Endothelial cell of umbilical vein (primary cell): ENCODE measurements around the gene EPHA5. TPM values are rescaled to one million over a fixed set of nuclear protein-coding genes. Genes with fewer than 3 reads are reported as not detected.

Experiments
- BruUV-seq: library from RNA; stranded (reverse); fragments of 400-500 nt; replicated peaks from 2 replicates; lab custom pipeline; 2021; lab: Mats Ljungman, UMichigan
- CTCF ChIA-PET: fragments of 300-600, 350-600 bp; sonication (Branson Sonifier 250); formaldehyde crosslinking; loops from one replicate; lab custom pipeline; 2021; ENCODE audit warnings: antibody characterized with exemption, inconsistent platforms; lab: Charles Lee
- POLR2A ChIA-PET: fragments of 300-600, 350-600 bp; sonication (Branson Sonifier 250); formaldehyde crosslinking; loops from one replicate; lab custom pipeline; 2021; ENCODE audit warnings: antibody characterized with exemption, inconsistent platforms; lab: Charles Lee
- DNase-seq: peaks from one replicate; pipeline ENCODE4 v3.0.0-alpha.2; 2011; ENCODE audit warnings: low read depth, low spot score
- FAIRE-seq: peaks from 2 replicates; lab custom pipeline; 2011; peaks lifted over from hg19 to GRCh38; lab: Jason Lieb, UNC
- H2AFZ ChIP-seq: 2 replicates; pipeline ENCODE4 v1.6.0; 2012; ENCODE audit warnings: low read depth, low read length, control low read depth, inconsistent platforms
- H3K27ac ChIP-seq: 2 replicates; pipeline ENCODE4 v1.5.1; 2011; ENCODE audit warnings: low read depth, mild to moderate bottlenecking, control low read depth, low read length, moderate library complexity; ENCODE audit not compliant: insufficient read depth
- H3K27me3 ChIP-seq, 2 experiments: 2 replicates each; pipeline versions ENCODE4 v1.6.0 to v1.6.1; 2011; ENCODE audit warnings: low read length in 2 of 2, mixed read lengths in 1 of 2; ENCODE audit not compliant: control insufficient read depth in 2 of 2, insufficient read depth in 2 of 2
- H3K36me3 ChIP-seq, 2 experiments: 2 replicates in 1 of 2; 3 replicates in 1 of 2; pipeline ENCODE4 v1.5.1; 2011; ENCODE audit warnings: low read length in 2 of 2, mild to moderate bottlenecking in 1 of 2, moderate library complexity in 1 of 2; ENCODE audit not compliant: control insufficient read depth in 2 of 2, insufficient read depth in 2 of 2; ENCODE audit errors: extremely low read depth in 1 of 2
- H3K4me1 ChIP-seq: 3 replicates; pipeline ENCODE4 v1.5.1; 2011; ENCODE audit warnings: mild to moderate bottlenecking, low read length; ENCODE audit not compliant: control insufficient read depth, insufficient read depth; ENCODE audit errors: extremely low read depth
- H3K4me2 ChIP-seq: 2 replicates; pipeline ENCODE4 v1.6.1; 2011; ENCODE audit warnings: low read length, control low read depth, mixed read lengths; ENCODE audit not compliant: insufficient read depth
- H3K4me3 ChIP-seq, 3 experiments: fragments of 200-600 bp in 1 of 3; sonication (generic), shearing (Covaris generic) in 1 of 3; replicated peaks in 1 of 3; 2 replicates each; pipeline ENCODE4 v1.5.1; 2011 to 2016; ENCODE audit warnings: control low read depth in 3 of 3, low read length in 3 of 3, mild to moderate bottlenecking in 2 of 3, inconsistent platforms in 1 of 3, low read depth in 1 of 3, moderate library complexity in 1 of 3; ENCODE audit not compliant: insufficient read depth in 1 of 3
- H3K79me2 ChIP-seq: 2 replicates; pipeline ENCODE4 v1.6.0; 2012; ENCODE audit warnings: low read length, inconsistent platforms; ENCODE audit not compliant: control insufficient read depth, insufficient read depth
- H3K9ac ChIP-seq: replicated peaks from 2 replicates; pipeline ENCODE3; 2011; ENCODE audit warnings: low read length, control low read depth; ENCODE audit not compliant: insufficient read depth; ENCODE audit errors: extremely low read depth
- H3K9me1 ChIP-seq: replicated peaks from 3 replicates; pipeline ENCODE4 v1.6.0; 2011; ENCODE audit warnings: mild to moderate bottlenecking, low read length; ENCODE audit not compliant: control insufficient read depth, insufficient read depth; ENCODE audit errors: extremely low read depth
- H3K9me3 ChIP-seq: replicated peaks from 2 replicates; pipeline ENCODE4 v1.5.1; 2012; ENCODE audit warnings: low read length, inconsistent platforms; ENCODE audit not compliant: control insufficient read depth, insufficient read depth
- H4K20me1 ChIP-seq: replicated peaks from 2 replicates; pipeline ENCODE3; 2011; ENCODE audit warnings: mild to moderate bottlenecking, low read length; ENCODE audit not compliant: control insufficient read depth, insufficient read depth; ENCODE audit errors: extremely low read depth
- EZH2 ChIP-seq: IDR thresholded peaks from 2 replicates; pipeline ENCODE4 v1.6.1; 2012; ENCODE audit warnings: borderline replicate concordance, low read depth, mild to moderate bottlenecking, moderate library complexity, low read length, inconsistent platforms; ENCODE audit not compliant: severe bottlenecking
- FOS ChIP-seq: IDR thresholded peaks from 2 replicates; pipeline ENCODE4 v1.6.1; 2011; ENCODE audit warnings: mild to moderate bottlenecking, low read length, moderate library complexity, borderline replicate concordance; ENCODE audit not compliant: insufficient read depth
- GATA2 ChIP-seq: IDR thresholded peaks from 2 replicates; pipeline ENCODE4 v1.7.0; 2011; ENCODE audit warnings: low read depth, mild to moderate bottlenecking, moderate library complexity, mixed read lengths, low read length; ENCODE audit not compliant: insufficient read length, insufficient read depth
- JUN ChIP-seq: IDR thresholded peaks from 2 replicates; pipeline ENCODE4 v1.6.1; 2011; ENCODE audit warnings: borderline replicate concordance, low read depth; ENCODE audit not compliant: insufficient read length, insufficient read depth
- MYC ChIP-seq: IDR thresholded peaks from one replicate; pipeline ENCODE4 v1.6.1; 2011; ENCODE audit warnings: mild to moderate bottlenecking, low read depth, low read length
- POLR2A ChIP-seq: IDR thresholded peaks from 2 replicates; pipeline ENCODE4 v1.6.1; 2012; ENCODE audit warnings: low read depth, mild to moderate bottlenecking, control low read depth, low read length
- POLR2AphosphoS5 ChIP-seq: IDR thresholded peaks from 2 replicates; pipeline ENCODE4 v1.6.1; 2012; ENCODE audit warnings: low read depth, mild to moderate bottlenecking, control low read depth, low read length, moderate library complexity; ENCODE audit not compliant: insufficient read depth
- dilution Hi-C: fragments of 300-500 bp; cut with MboI; formaldehyde crosslinking; loops from one replicate; pipeline ENCODE4 v1.15.0; 2019; ENCODE audit warnings: low sequenced_read_pairs; ENCODE audit not compliant: extremely low pct_ligation_motif_present
- intact Hi-C: fragments of 100-400 bp; cut with micrococcal nuclease; formaldehyde crosslinking; loops from one replicate; pipeline ENCODE4 v1.10.0; 2022
- polyA plus RNA-seq, 4 experiments: library from polyadenylated mRNA; depleted of rRNA in 3 of 4; stranded (reverse) in 3 of 4; unstranded in 1 of 4; fragments of >200 nt; gene quantifications; 2 replicates each; pipeline versions ENCODE4 v1.2.1 to v1.2.3, GENCODE V29; 2011 to 2012; ENCODE audit warnings: missing spikeins in 1 of 4
- total RNA-seq: library from RNA; stranded (reverse); gene quantifications from 2 replicates; pipeline ENCODE4 v1.2.3, GENCODE V29; 2021
- TF ChIP-seq, protein P1 (sequence below): IDR thresholded peaks from 2 replicates; pipeline ENCODE4 v1.6.1; 2011; ENCODE audit not compliant: insufficient read depth, insufficient read length
- TF ChIP-seq, protein P2 (sequence below), 2 donors: IDR thresholded peaks; 1 replicate in 1 of 2; 2 replicates in 1 of 2; pipeline ENCODE4 v1.5.1; 2011; ENCODE audit warnings: low read length in 2 of 2, mild to moderate bottlenecking in 2 of 2, moderate library complexity in 2 of 2, control low read depth in 1 of 2, inconsistent platforms in 1 of 2, low read depth in 1 of 2; ENCODE audit not compliant: insufficient read depth in 1 of 2; ENCODE audit errors: extremely low read depth in 1 of 2

Gene EPHA5
- total and polyA plus RNA-seq, 2 donors (not counting 3 experiments of a cell fraction or from before 2014, with no cell fraction given), result 0.31 to 0.39 TPM

DNA sequence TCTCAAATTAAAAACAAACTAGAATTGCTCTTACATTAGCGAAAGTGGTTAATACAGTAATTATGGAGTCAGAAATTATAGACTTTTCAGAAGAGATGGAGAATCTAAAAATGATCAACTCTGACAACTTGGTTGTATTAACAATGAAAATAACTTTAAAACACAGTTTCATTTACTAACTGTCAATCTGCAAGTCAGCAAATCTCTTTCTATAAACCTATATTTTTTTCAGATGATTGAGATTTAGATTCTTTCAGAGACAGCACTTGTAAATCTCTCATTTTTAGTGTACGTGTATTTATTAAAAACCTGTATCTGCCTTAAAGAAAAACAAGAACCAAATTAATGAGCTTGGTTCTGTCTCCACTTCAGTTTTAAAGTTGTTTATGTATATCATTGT, 311.4 kb downstream of the EPHA5 start:
- no peaks in the 10 kb centered on the region for H3K4me1 ChIP-seq
- H3K36me3 ChIP-seq, result no peaks in the 10 kb centered on the region
- dilution Hi-C loops, result no loop called here
- H3K4me2 ChIP-seq, result no peak overlapping the region
- no peak overlapping the region for H3K9ac ChIP-seq
- ChIA-PET CTCF (interaction anchor here (0.7 to 2.5 kb wide), 3 partner anchors 8 to 17 kb away, joined by 3 to 12 read pairs (median 6); no protein-coding TSS in a partner anchor), POLR2A (no interaction called here)
- no peak overlapping the region for H2AFZ ChIP-seq
- FAIRE-seq (no peak), DNase-seq (no peak)
- H3K9me1 ChIP-seq, result no peaks in the 10 kb centered on the region
- intact Hi-C loops, result no loop called here
- H3K27ac ChIP-seq, result no peak overlapping the region
- no peak overlapping the region for H3K4me3 ChIP-seq
- no peaks in the 10 kb centered on the region for H3K79me2 ChIP-seq
- H4K20me1 ChIP-seq, result no peaks in the 10 kb centered on the region
- H3K9me3 ChIP-seq, result no peaks in the 10 kb centered on the region
- no peak for TF ChIP-seq GATA2
- TF ChIP-seq, protein P1, sequence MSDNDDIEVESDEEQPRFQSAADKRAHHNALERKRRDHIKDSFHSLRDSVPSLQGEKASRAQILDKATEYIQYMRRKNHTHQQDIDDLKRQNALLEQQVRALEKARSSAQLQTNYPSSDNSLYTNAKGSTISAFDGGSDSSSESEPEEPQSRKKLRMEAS, result no peak
- no peak for TF ChIP-seq EZH2
- TF ChIP-seq, protein P2, sequence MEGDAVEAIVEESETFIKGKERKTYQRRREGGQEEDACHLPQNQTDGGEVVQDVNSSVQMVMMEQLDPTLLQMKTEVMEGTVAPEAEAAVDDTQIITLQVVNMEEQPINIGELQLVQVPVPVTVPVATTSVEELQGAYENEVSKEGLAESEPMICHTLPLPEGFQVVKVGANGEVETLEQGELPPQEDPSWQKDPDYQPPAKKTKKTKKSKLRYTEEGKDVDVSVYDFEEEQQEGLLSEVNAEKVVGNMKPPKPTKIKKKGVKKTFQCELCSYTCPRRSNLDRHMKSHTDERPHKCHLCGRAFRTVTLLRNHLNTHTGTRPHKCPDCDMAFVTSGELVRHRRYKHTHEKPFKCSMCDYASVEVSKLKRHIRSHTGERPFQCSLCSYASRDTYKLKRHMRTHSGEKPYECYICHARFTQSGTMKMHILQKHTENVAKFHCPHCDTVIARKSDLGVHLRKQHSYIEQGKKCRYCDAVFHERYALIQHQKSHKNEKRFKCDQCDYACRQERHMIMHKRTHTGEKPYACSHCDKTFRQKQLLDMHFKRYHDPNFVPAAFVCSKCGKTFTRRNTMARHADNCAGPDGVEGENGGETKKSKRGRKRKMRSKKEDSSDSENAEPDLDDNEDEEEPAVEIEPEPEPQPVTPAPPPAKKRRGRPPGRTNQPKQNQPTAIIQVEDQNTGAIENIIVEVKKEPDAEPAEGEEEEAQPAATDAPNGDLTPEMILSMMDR (IDR thresholded peaks at IDR 0.05; ENCODE audit: extremely low read depth in 1 of 2, insufficient read depth in 1 of 2, low read depth in 1 of 2, low read length in 2 of 2), result no peak
- TF ChIP-seq MYC, result no peak
- TF ChIP-seq POLR2A, result no peak
- no peak for TF ChIP-seq POLR2AphosphoS5
- no peak for TF ChIP-seq JUN
- TF ChIP-seq FOS, result no peak
- no TSS peak for BruUV-seq
- no peaks in the 10 kb centered on the region for H3K27me3 ChIP-seq
